ENCODE results near the gene CRTAC1. TPM values are rescaled to one million over a fixed set of nuclear protein-coding genes. Genes with fewer than 3 reads are reported as not detected.
"Not testable (repeated sequence)": the region's sequence is repeated elsewhere in the genome, so short reads cannot be mapped to it uniquely, and the experiment has no call there.

Gene CRTAC1
- total RNA-seq, 1 experiment from 2014 or later, result not detected

- H3K4me3 ChIP-seq (ENCODE audit: low read depth, low read length, poor library complexity, severe bottlenecking), result peak overlapping the region; percentile 54
- no peaks in the 10 kb centered on the region for H3K9me3 ChIP-seq (ENCODE audit: low read depth, low read length, poor library complexity, severe bottlenecking)
- intact Hi-C loops (cut with micrococcal nuclease; ENCODE audit: unreplicated experiment), result no loop called here
- H3K4me1 ChIP-seq (ENCODE audit: insufficient read depth, low read length, poor library complexity, severe bottlenecking), result no peaks in the 10 kb centered on the region
- no peak for DNase-seq (ENCODE audit: low spot score)
- H3K36me3 ChIP-seq (ENCODE audit: insufficient read depth, low read length, poor library complexity, severe bottlenecking), result no peaks in the 10 kb centered on the region
- TF ChIP-seq EZH2 (IDR thresholded peaks at IDR 0.05; ENCODE audit: borderline replicate concordance, low read depth, low read length, poor library complexity, severe bottlenecking), result no peak
- no peak for TF ChIP-seq CTCF (conservative IDR thresholded peaks at IDR 0.05; ENCODE audit: low read depth, low read length)
- no peaks in the 10 kb centered on the region for H3K27me3 ChIP-seq (replicated peaks; ENCODE audit: insufficient read depth, low read depth, low read length, poor library complexity)
- BruUV-seq (replicated peaks), result no TSS peak
- POLR2A ChIA-PET (ENCODE audit: low non-redundant PET), result no interaction called here
- no peak overlapping the region for H3K27ac ChIP-seq (ENCODE audit: low read depth, low read length, poor library complexity, severe bottlenecking)
- CTCF ChIA-PET, result interaction anchor here (0.6 kb wide), 1 partner anchor 70 kb away, joined by 4 read pairs; no protein-coding TSS in a partner anchor
These were observed 181.2 kb downstream of the CRTAC1 start for GRCh38 chr10:97849103-97849686.

GRCh38 chr10:97844678-97845077, 185.7 kb downstream of the CRTAC1 start:
- no peaks in the 10 kb centered on the region for H3K4me1 ChIP-seq (ENCODE audit: insufficient read depth, low read length, poor library complexity, severe bottlenecking)
- DNase-seq (ENCODE audit: low spot score), result no peak
- H3K27me3 ChIP-seq (replicated peaks; ENCODE audit: insufficient read depth, low read depth, low read length, poor library complexity), result no peaks in the 10 kb centered on the region
- no peak overlapping the region for H3K4me3 ChIP-seq (ENCODE audit: low read depth, low read length, poor library complexity, severe bottlenecking)
- POLR2A ChIA-PET (ENCODE audit: low non-redundant PET), result no interaction called here
- no peak overlapping the region for H3K27ac ChIP-seq (ENCODE audit: low read depth, low read length, poor library complexity, severe bottlenecking)
- TF ChIP-seq EZH2 (IDR thresholded peaks at IDR 0.05; ENCODE audit: borderline replicate concordance, low read depth, low read length, poor library complexity, severe bottlenecking) (no peak), CTCF (conservative IDR thresholded peaks at IDR 0.05; ENCODE audit: low read depth, low read length) (no peak)
- intact Hi-C loops (cut with micrococcal nuclease; ENCODE audit: unreplicated experiment), result no loop called here
- H3K36me3 ChIP-seq (ENCODE audit: insufficient read depth, low read length, poor library complexity, severe bottlenecking), result no peaks in the 10 kb centered on the region
- CTCF ChIA-PET, result no interaction called here
- H3K9me3 ChIP-seq (ENCODE audit: low read depth, low read length, poor library complexity, severe bottlenecking), result no peaks in the 10 kb centered on the region
- no TSS peak for BruUV-seq (replicated peaks)

GRCh38 chr10:97843972-97844371, 186.4 kb downstream of the CRTAC1 start:
- H3K27ac ChIP-seq (ENCODE audit: low read depth, low read length, poor library complexity, severe bottlenecking); CTCF ChIA-PET; H3K27me3 ChIP-seq (replicated peaks; ENCODE audit: insufficient read depth, low read depth, low read length, poor library complexity); BruUV-seq (replicated peaks); H3K4me1 ChIP-seq (ENCODE audit: insufficient read depth, low read length, poor library complexity, severe bottlenecking); H3K4me3 ChIP-seq (ENCODE audit: low read depth, low read length, poor library complexity, severe bottlenecking); DNase-seq (ENCODE audit: low spot score); intact Hi-C loops (cut with micrococcal nuclease; ENCODE audit: unreplicated experiment); H3K36me3 ChIP-seq (ENCODE audit: insufficient read depth, low read length, poor library complexity, severe bottlenecking); H3K9me3 ChIP-seq (ENCODE audit: low read depth, low read length, poor library complexity, severe bottlenecking); POLR2A ChIA-PET (ENCODE audit: low non-redundant PET): not testable (repeated sequence)

GRCh38 chr10:97843281-97843671, 187.1 kb downstream of the CRTAC1 start:
- ChIA-PET POLR2A (ENCODE audit: low non-redundant PET) (no interaction called here), CTCF (no interaction called here)
- peak; percentile 33 for DNase-seq (ENCODE audit: low spot score)
- intact Hi-C loops (cut with micrococcal nuclease; ENCODE audit: unreplicated experiment), result no loop called here
- Histone ChIP-seq H3K27ac (ENCODE audit: low read depth, low read length, poor library complexity, severe bottlenecking) (no peak overlapping the region), H3K9me3 (ENCODE audit: low read depth, low read length, poor library complexity, severe bottlenecking) (no peaks in the 10 kb centered on the region), H3K4me1 (ENCODE audit: insufficient read depth, low read length, poor library complexity, severe bottlenecking) (no peaks in the 10 kb centered on the region), H3K27me3 (replicated peaks; ENCODE audit: insufficient read depth, low read depth, low read length, poor library complexity) (no peaks in the 10 kb centered on the region), H3K4me3 (ENCODE audit: low read depth, low read length, poor library complexity, severe bottlenecking) (no peak overlapping the region), H3K36me3 (ENCODE audit: insufficient read depth, low read length, poor library complexity, severe bottlenecking) (no peaks in the 10 kb centered on the region)
- BruUV-seq (replicated peaks), result no TSS peak
- TF ChIP-seq EZH2 (IDR thresholded peaks at IDR 0.05; ENCODE audit: borderline replicate concordance, low read depth, low read length, poor library complexity, severe bottlenecking), result no peak
